ENCODE measurements around the gene KRTAP20-1.

DNA sequence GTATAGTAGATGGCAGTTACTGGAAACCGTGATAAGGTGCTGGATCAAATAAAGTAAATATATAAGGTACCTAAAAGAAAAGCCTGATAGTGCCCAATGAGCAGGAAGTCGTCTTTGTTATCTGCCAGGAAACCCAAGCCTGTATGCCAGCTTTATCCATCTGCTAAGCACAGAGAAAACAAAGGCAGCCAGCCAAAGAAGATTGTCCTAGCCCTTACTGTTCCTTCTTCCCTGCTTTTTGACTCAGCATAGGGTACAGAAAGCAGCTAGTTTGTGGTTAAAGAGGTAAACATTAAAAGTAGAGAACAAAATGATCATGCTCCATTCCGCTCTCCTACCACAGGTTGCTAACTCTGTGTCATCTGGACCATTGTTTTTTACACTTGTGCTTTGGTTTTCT is 36.1 kb upstream of the KRTAP20-1 start:
- TF ChIP-seq, protein P1, sequence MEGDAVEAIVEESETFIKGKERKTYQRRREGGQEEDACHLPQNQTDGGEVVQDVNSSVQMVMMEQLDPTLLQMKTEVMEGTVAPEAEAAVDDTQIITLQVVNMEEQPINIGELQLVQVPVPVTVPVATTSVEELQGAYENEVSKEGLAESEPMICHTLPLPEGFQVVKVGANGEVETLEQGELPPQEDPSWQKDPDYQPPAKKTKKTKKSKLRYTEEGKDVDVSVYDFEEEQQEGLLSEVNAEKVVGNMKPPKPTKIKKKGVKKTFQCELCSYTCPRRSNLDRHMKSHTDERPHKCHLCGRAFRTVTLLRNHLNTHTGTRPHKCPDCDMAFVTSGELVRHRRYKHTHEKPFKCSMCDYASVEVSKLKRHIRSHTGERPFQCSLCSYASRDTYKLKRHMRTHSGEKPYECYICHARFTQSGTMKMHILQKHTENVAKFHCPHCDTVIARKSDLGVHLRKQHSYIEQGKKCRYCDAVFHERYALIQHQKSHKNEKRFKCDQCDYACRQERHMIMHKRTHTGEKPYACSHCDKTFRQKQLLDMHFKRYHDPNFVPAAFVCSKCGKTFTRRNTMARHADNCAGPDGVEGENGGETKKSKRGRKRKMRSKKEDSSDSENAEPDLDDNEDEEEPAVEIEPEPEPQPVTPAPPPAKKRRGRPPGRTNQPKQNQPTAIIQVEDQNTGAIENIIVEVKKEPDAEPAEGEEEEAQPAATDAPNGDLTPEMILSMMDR (IDR thresholded peaks at IDR 0.05): no peak
- TF ChIP-seq POLR2A (IDR thresholded peaks at IDR 0.05): no peak

Data from esophagus squamous epithelium (tissue), 4 donors.